Thyroid gland (tissue), 4 donors: ENCODE measurements around the gene HS3ST3A1.

ENCODE experiments used
- POLR2A ChIP-seq, 2 donors: fragments of 450-650 bp; IDR thresholded peaks; one replicate each; pipeline ENCODE4 v1.6.1; 2017; ENCODE audit warnings: antibody characterized with exemption in 2 of 2, mild to moderate bottlenecking in 2 of 2, moderate library complexity in 1 of 2
- TF ChIP-seq, protein P1 (sequence below), 6 experiments: fragments of 200-600 bp in 3 of 6; fragments of 450-650 bp in 3 of 6; sonication (generic) in 3 of 6; IDR thresholded peaks; one replicate each; pipeline ENCODE4 v1.5.1; 2016 to 2019; ENCODE audit warnings: antibody characterized with exemption in 6 of 6, mild to moderate bottlenecking in 2 of 6, inconsistent platforms in 1 of 6, moderate library complexity in 1 of 6

DNA sequence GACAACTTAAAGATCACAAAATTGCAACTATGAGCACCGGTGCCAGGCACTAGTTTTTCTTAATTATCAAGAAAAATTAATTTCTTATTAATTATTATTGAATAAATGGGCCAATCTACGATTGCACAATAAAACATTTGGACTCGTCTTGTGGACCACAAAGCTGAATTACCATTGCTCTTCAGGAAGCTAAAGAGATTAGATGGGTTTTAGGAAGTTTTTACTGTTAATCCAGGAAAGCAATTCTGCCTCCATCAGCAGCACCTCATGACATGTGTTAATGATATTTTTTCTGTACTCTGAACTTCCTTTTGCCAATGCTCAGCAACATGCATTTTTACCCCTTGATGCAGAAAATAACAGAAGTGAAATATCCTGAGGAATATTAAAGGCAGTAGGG is 37.9 kb downstream of the HS3ST3A1 start:
- TF ChIP-seq, protein P1, sequence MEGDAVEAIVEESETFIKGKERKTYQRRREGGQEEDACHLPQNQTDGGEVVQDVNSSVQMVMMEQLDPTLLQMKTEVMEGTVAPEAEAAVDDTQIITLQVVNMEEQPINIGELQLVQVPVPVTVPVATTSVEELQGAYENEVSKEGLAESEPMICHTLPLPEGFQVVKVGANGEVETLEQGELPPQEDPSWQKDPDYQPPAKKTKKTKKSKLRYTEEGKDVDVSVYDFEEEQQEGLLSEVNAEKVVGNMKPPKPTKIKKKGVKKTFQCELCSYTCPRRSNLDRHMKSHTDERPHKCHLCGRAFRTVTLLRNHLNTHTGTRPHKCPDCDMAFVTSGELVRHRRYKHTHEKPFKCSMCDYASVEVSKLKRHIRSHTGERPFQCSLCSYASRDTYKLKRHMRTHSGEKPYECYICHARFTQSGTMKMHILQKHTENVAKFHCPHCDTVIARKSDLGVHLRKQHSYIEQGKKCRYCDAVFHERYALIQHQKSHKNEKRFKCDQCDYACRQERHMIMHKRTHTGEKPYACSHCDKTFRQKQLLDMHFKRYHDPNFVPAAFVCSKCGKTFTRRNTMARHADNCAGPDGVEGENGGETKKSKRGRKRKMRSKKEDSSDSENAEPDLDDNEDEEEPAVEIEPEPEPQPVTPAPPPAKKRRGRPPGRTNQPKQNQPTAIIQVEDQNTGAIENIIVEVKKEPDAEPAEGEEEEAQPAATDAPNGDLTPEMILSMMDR (IDR thresholded peaks at IDR 0.05) = no peak
- no peak for TF ChIP-seq POLR2A (IDR thresholded peaks at IDR 0.05)
